HTR-8/SVneo (cell line): ENCODE measurements around the gene DDX49.
"Not testable (repeated sequence)": the region's sequence is repeated elsewhere in the genome, so short reads cannot be mapped to it uniquely, and the experiment has no call there.

Source experiments
- DNase-seq: peaks from one replicate; pipeline ENCODE4 v3.0.0; 2011; ENCODE audit warnings: low spot score, mixed read lengths; ENCODE audit not compliant: insufficient read length
- FAIRE-seq: peaks from 2 replicates; lab custom pipeline; 2011; peaks lifted over from hg19 to GRCh38; lab: Jason Lieb, UNC

DDX49 gene

DNA sequence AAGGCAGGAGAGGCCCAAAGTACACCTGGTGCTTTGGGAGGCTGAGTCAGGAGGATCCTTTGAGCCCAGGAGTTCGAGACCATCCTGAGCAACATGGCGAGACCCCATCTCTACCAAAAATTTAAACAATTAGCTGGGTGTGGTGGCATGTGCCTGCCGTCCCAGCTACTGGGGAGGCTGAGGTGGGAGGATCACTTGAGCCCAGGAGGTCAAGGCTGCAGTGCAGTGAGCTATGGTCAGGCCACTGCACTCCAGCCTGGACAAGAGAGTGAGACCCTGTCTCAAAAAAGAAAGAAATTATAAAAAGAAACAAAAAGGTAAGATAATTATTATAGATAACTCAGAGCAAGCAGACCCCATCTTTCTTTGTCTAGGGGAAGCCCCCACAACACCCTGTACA is 19.6 kb downstream of the DDX49 start:
- FAIRE-seq, result no peak
- DNase-seq, result no peak

DNA sequence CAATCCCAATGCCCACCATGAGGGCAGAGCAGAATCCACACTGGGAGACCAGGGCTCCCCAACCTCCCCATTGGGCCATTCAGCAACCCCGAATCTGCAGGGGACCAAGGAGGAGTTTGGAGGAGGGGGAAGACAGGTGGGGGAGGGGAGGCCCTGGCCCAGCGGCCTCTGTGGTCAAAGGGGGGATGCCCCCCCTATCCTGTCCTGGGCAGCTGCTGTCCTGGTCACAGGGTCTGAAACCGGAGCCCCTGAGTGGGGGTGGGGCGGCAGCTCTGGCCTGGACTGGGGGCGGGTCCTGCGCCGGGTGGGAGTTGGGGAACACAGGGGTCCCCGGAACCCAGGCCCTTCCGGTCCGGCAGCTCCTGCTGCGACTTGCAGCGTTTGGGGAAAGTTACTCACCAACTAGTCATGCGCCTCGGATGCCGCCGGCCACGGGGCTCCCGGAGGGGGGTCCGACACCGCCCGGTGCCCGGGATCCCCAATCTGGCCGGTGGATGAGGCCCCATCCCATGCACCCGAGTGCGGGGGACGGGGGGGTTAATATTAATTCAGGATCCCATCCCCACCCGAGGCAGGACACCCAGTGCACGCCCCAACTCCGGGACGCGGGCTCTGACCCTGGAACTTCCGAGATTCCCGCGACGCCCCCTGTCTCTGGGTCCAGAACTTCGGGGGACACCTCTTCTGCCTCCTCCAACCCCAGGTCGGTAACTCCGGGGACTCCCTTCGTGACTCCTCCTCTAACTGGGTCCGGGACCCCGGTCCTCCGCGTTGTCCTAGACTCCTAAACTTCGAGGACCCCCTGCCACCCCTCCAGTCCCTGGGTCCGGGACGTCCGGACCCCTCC is 20.6 kb downstream of the DDX49 start:
- FAIRE-seq (no peak), DNase-seq (peak; percentile 80)

- FAIRE-seq (peak; percentile 60), DNase-seq (peak; percentile 84)
These were observed 21.5 kb downstream of the DDX49 start, which contains the start of gene HOMER3 for GRCh38 chr19:18940769-18941627. TSS of gene HOMER3 (minus strand) at chr19:18941217. CDS start at chr19:18938982, 2,235 bp downstream.

- FAIRE-seq (peak; percentile 40), DNase-seq (no peak)
These were observed 22.3 kb downstream of the DDX49 start for GRCh38 chr19:18941628-18942354.

GRCh38 chr19:18942692-18943091 is 23.2 kb downstream of the DDX49 start:
- DNase-seq (no peak), FAIRE-seq (no peak)

- DNase-seq, result no peak
- no peak for FAIRE-seq
These were observed 23.9 kb downstream of the DDX49 start for GRCh38 chr19:18943465-18943864.

DNA sequence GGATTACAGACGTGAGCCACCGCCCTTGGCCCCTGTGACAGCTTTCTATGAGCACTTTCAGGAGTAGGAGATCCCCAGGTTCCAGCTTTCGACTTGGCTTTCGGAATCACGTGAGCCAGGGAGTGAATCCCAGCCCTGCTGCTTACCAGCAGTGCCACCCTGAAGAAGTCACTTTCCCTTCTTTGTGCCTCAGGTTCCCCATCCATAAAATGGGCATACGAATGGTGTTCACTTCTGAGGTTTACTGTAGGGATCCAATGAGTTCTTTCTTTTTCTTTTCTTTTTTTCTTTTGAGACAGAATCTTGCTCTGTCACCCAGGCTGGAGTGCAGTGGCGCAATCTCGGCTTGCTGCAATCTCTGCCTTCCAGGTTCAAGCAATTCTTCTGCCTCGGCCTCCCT is 25.8 kb downstream of the DDX49 start:
- FAIRE-seq (no peak), DNase-seq (no peak)

DNA sequence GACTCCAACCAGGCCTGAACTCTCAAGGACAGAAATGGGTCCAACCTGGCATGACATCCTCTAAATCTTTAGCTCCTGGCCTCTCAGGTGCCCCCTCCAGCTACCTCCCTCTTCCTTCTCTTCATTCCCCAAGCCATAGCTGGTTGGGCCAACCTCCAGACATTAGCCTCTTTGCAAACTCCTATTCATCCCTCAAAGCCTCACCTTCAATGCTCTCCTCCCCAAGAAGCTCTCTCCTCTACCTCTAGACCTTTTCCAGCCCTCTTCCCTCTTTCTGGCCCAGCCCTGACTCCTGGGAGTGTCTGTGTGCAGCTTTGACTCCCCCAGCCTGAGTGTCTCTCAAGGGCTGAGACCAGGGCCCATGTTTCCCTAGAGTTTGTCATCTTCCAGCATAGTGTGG is 26.8 kb downstream of the DDX49 start:
- no peak for DNase-seq
- no peak for FAIRE-seq

GRCh38 chr19:18946918-18947317 is 27.4 kb downstream of the DDX49 start:
- FAIRE-seq, result no peak
- no peak for DNase-seq

GRCh38 chr19:18948075-18948975 is 28.8 kb downstream of the DDX49 start:
- no peak for DNase-seq
- no peak for FAIRE-seq

DNA sequence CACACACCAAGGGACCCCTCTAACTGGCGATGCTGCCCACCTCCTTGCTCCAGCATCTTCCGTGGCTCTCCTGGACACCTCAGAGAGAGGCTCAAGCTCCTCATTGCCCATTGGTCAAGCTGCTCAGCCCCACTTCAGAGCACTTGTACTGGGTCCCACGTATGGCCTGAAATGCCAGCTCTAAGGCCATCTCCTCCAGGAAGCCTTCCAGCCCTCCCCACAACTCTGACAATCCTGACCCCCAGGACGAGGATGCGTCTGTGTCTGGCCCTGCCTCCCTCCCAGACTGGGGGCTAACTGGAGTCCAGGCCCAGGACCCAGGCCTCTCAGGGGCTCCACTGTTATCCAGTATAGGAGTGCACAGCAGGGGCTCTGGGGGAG is 29.5 kb downstream of the DDX49 start:
- FAIRE-seq, result no peak
- no peak for DNase-seq

DNA sequence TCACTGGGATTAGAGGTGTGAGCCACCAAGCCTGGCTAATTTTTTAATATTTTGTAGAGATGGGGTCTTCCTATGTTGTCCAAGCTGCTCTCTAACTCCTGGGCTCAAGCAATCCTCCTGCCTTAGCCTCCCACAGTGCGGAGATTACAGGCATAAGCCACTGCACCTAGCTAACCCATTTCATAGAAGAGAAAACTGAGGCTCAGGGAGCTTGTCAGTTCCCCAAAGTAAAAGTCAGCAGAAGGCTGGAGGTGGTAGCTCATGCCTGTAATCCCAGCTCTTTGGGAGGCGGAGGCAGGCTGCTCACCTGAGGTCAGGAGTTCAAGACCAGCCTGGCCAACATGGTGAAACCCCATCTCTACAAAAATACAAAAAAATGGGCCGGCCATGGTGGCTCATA is 30.3 kb downstream of the DDX49 start:
- FAIRE-seq (no peak), DNase-seq (no peak)

DNA sequence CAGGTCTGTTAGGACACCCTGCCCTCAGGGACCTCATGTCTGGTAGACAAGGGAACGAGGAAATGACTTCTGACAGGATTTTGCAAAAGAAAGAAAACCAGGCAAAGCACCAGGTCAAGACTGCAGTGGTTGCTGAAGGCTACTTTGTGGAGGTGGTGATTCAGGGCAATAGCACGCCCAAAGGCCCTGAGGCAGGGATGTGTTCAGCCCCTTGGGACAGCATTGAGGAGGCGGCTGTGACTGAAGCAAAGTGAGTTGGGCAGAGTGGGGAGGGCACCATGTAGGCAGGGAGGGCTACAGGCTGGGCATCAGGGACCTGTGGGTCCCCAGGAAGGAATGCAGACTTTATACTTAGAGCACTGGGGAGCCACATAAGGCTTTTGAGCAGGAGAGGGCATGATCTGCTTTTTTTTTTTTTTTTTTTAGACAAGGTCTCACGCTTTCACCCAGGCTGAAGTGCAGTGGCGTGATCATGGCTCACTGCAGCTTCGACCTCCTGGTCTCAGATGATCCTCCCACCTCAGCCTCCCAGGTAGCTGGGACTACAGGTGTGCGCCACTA is 32.3 kb downstream of the DDX49 start:
- FAIRE-seq, result no peak
- no peak for DNase-seq

DNA sequence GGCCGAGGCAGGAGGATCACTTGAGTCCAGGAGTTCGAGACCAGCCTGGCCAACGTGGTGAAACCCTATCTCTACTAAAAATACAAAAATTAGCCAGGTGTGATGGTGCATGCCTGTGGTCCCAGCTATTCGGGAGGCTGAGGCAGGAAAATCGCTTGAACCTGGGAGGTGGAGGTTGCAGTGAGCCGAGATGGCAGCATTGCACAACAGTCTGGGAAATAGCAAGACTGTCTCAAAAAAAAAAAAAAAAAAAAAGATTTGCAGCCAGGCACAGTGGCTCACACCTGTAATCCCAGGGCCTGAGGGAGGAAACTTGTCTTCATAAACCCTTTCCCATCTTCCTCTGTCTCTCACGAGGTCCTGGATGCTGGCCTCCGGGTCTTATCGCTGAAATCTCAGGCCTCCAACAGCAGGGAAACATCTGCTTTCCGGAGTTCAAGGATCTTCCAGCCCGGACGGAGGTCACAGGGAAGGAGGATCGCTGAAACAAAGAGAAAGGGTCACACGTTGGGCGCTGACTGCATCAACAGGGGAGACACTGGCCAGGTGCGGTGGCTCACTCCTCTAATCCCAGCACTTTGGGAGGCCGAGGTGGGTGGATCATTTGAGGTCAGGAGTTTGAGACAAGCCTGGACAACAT is 33.0 kb downstream of the DDX49 start:
- FAIRE-seq, DNase-seq: not testable (repeated sequence)

DNA sequence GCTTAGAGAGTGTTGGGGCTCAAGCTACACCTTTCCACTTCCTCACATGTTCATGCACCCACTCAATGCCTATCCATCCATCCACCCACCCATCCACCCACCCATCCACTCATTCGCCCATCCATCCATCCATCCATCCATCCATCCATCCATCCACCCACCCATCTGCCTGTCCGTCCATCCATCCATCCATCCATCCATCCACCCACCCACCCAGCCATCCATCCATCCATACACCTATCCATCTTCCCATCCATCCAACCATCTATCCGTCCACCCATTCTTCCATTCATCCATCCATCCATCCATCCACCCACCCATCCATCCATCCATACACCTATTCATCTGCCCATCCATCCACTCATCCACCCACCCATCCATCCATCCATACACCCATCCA is 34.6 kb downstream of the DDX49 start:
- FAIRE-seq, result peak; percentile 4
- DNase-seq, result no peak

- FAIRE-seq, result no peak
- DNase-seq, result no peak
These were observed 35.5 kb downstream of the DDX49 start for GRCh38 chr19:18955042-18955441.

DNA sequence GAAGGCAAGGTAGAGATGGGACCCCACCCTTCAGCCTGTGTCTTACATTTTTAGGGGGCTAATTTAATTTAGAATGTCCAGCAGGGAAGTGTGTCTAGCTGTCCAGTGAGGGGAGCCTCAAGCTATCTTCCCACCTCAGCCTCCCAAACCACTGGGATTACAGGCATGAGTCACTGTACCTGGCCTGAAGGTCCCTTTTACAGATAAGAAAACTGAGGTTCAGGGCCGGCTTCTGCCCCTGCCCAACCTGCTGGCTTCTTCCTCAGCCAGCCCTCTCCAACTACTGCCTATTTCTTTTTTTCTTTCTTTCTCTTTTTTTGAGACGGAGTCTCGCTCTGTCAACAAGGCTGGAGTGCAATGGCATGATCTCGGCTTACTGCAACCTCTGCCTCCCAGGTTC is 40.9 kb downstream of the DDX49 start:
- DNase-seq (no peak), FAIRE-seq (no peak)

DNA sequence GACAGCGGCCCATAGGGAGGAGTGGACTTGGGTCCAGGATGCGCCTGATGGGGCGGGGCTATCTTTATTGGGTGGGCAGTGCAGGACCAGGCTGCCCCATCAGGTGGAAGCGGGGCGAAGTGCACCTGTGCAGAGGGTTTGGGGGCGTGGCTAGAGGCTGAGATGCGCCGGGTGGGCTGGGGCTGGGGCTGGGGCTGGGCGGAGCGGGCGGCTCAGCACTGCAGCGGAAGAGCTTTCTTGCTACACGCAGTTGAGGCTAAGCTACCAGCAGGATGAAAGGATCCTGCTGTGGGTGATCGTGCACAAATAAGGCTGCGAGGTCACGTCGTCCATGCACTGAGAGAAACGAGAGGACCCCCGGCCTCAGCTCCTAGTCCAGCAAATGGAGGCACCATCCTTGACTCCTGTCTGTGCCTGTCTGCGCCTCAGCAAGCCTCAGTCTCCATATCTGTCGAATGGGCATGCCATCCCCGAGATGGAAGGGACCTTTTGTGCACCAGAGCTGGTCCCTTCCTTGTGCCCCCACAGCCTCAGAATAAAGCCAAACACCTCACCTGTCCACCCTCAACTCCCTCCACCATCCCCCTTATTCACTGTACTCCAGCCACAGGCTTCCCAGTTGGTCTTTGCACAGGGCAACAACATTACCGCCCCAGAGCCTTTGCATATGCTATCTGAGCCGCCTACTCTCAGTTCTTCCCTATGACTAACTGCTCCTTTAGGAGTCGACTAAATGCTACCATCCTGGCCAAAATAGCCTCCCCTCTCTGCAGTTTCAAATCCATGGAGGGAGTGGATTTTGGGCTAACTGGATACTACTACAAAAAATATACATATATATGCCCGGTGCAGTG is 42.5 kb downstream of the DDX49 start:
- DNase-seq (no peak), FAIRE-seq (no peak)
